Endothelial cell of umbilical vein (primary cell): ENCODE measurements around the gene CPT1A. TPM values are rescaled to one million over a fixed set of nuclear protein-coding genes. Genes with fewer than 3 reads are reported as not detected.

Source experiments
- BruUV-seq: library from RNA; stranded (reverse); fragments of 400-500 nt; replicated peaks from 2 replicates; lab custom pipeline; 2021; lab: Mats Ljungman, UMichigan
- CTCF ChIA-PET: fragments of 300-600, 350-600 bp; sonication (Branson Sonifier 250); formaldehyde crosslinking; loops from one replicate; lab custom pipeline; 2021; ENCODE audit warnings: antibody characterized with exemption, inconsistent platforms; lab: Charles Lee
- POLR2A ChIA-PET: fragments of 300-600, 350-600 bp; sonication (Branson Sonifier 250); formaldehyde crosslinking; loops from one replicate; lab custom pipeline; 2021; ENCODE audit warnings: antibody characterized with exemption, inconsistent platforms; lab: Charles Lee
- DNase-seq: peaks from one replicate; pipeline ENCODE4 v3.0.0-alpha.2; 2011; ENCODE audit warnings: low read depth, low spot score
- FAIRE-seq: peaks from 2 replicates; lab custom pipeline; 2011; peaks lifted over from hg19 to GRCh38; lab: Jason Lieb, UNC
- H2AFZ ChIP-seq: 2 replicates; pipeline ENCODE4 v1.6.0; 2012; ENCODE audit warnings: low read depth, low read length, control low read depth, inconsistent platforms
- H3K27ac ChIP-seq: 2 replicates; pipeline ENCODE4 v1.5.1; 2011; ENCODE audit warnings: low read depth, mild to moderate bottlenecking, control low read depth, low read length, moderate library complexity; ENCODE audit not compliant: insufficient read depth
- H3K27me3 ChIP-seq, 2 experiments: 2 replicates each; pipeline versions ENCODE4 v1.6.0 to v1.6.1; 2011; ENCODE audit warnings: low read length in 2 of 2, mixed read lengths in 1 of 2; ENCODE audit not compliant: control insufficient read depth in 2 of 2, insufficient read depth in 2 of 2
- H3K36me3 ChIP-seq, 2 experiments: 2 replicates in 1 of 2; 3 replicates in 1 of 2; pipeline ENCODE4 v1.5.1; 2011; ENCODE audit warnings: low read length in 2 of 2, mild to moderate bottlenecking in 1 of 2, moderate library complexity in 1 of 2; ENCODE audit not compliant: control insufficient read depth in 2 of 2, insufficient read depth in 2 of 2; ENCODE audit errors: extremely low read depth in 1 of 2
- H3K4me1 ChIP-seq: 3 replicates; pipeline ENCODE4 v1.5.1; 2011; ENCODE audit warnings: mild to moderate bottlenecking, low read length; ENCODE audit not compliant: control insufficient read depth, insufficient read depth; ENCODE audit errors: extremely low read depth
- H3K4me2 ChIP-seq: 2 replicates; pipeline ENCODE4 v1.6.1; 2011; ENCODE audit warnings: low read length, control low read depth, mixed read lengths; ENCODE audit not compliant: insufficient read depth
- H3K4me3 ChIP-seq, 3 experiments: fragments of 200-600 bp in 1 of 3; sonication (generic), shearing (Covaris generic) in 1 of 3; replicated peaks in 1 of 3; 2 replicates each; pipeline ENCODE4 v1.5.1; 2011 to 2016; ENCODE audit warnings: control low read depth in 3 of 3, low read length in 3 of 3, mild to moderate bottlenecking in 2 of 3, inconsistent platforms in 1 of 3, low read depth in 1 of 3, moderate library complexity in 1 of 3; ENCODE audit not compliant: insufficient read depth in 1 of 3
- H3K79me2 ChIP-seq: 2 replicates; pipeline ENCODE4 v1.6.0; 2012; ENCODE audit warnings: low read length, inconsistent platforms; ENCODE audit not compliant: control insufficient read depth, insufficient read depth
- H3K9ac ChIP-seq: replicated peaks from 2 replicates; pipeline ENCODE3; 2011; ENCODE audit warnings: low read length, control low read depth; ENCODE audit not compliant: insufficient read depth; ENCODE audit errors: extremely low read depth
- H3K9me1 ChIP-seq: replicated peaks from 3 replicates; pipeline ENCODE4 v1.6.0; 2011; ENCODE audit warnings: mild to moderate bottlenecking, low read length; ENCODE audit not compliant: control insufficient read depth, insufficient read depth; ENCODE audit errors: extremely low read depth
- H3K9me3 ChIP-seq: replicated peaks from 2 replicates; pipeline ENCODE4 v1.5.1; 2012; ENCODE audit warnings: low read length, inconsistent platforms; ENCODE audit not compliant: control insufficient read depth, insufficient read depth
- H4K20me1 ChIP-seq: replicated peaks from 2 replicates; pipeline ENCODE3; 2011; ENCODE audit warnings: mild to moderate bottlenecking, low read length; ENCODE audit not compliant: control insufficient read depth, insufficient read depth; ENCODE audit errors: extremely low read depth
- CTCF ChIP-seq, 2 donors: IDR thresholded peaks; 1 replicate in 1 of 2; 2 replicates in 1 of 2; pipeline ENCODE4 v1.5.1; 2011; ENCODE audit warnings: low read length in 2 of 2, mild to moderate bottlenecking in 2 of 2, moderate library complexity in 2 of 2, control low read depth in 1 of 2, inconsistent platforms in 1 of 2, low read depth in 1 of 2; ENCODE audit not compliant: insufficient read depth in 1 of 2; ENCODE audit errors: extremely low read depth in 1 of 2
- FOS ChIP-seq: IDR thresholded peaks from 2 replicates; pipeline ENCODE4 v1.6.1; 2011; ENCODE audit warnings: mild to moderate bottlenecking, low read length, moderate library complexity, borderline replicate concordance; ENCODE audit not compliant: insufficient read depth
- GATA2 ChIP-seq: IDR thresholded peaks from 2 replicates; pipeline ENCODE4 v1.7.0; 2011; ENCODE audit warnings: low read depth, mild to moderate bottlenecking, moderate library complexity, mixed read lengths, low read length; ENCODE audit not compliant: insufficient read length, insufficient read depth
- MAX ChIP-seq: IDR thresholded peaks from 2 replicates; pipeline ENCODE4 v1.6.1; 2011; ENCODE audit not compliant: insufficient read depth, insufficient read length
- MYC ChIP-seq: IDR thresholded peaks from one replicate; pipeline ENCODE4 v1.6.1; 2011; ENCODE audit warnings: mild to moderate bottlenecking, low read depth, low read length
- POLR2A ChIP-seq: IDR thresholded peaks from 2 replicates; pipeline ENCODE4 v1.6.1; 2012; ENCODE audit warnings: low read depth, mild to moderate bottlenecking, control low read depth, low read length
- POLR2AphosphoS5 ChIP-seq: IDR thresholded peaks from 2 replicates; pipeline ENCODE4 v1.6.1; 2012; ENCODE audit warnings: low read depth, mild to moderate bottlenecking, control low read depth, low read length, moderate library complexity; ENCODE audit not compliant: insufficient read depth
- dilution Hi-C: fragments of 300-500 bp; cut with MboI; formaldehyde crosslinking; loops from one replicate; pipeline ENCODE4 v1.15.0; 2019; ENCODE audit warnings: low sequenced_read_pairs; ENCODE audit not compliant: extremely low pct_ligation_motif_present
- intact Hi-C: fragments of 100-400 bp; cut with micrococcal nuclease; formaldehyde crosslinking; loops from one replicate; pipeline ENCODE4 v1.10.0; 2022
- polyA plus RNA-seq, 4 experiments: library from polyadenylated mRNA; depleted of rRNA in 3 of 4; stranded (reverse) in 3 of 4; unstranded in 1 of 4; fragments of >200 nt; gene quantifications; 2 replicates each; pipeline versions ENCODE4 v1.2.1 to v1.2.3, GENCODE V29; 2011 to 2012; ENCODE audit warnings: missing spikeins in 1 of 4
- total RNA-seq: library from RNA; stranded (reverse); gene quantifications from 2 replicates; pipeline ENCODE4 v1.2.3, GENCODE V29; 2021

The CPT1A gene
- total and polyA plus RNA-seq, 2 donors (not counting 3 experiments of a cell fraction or from before 2014, with no cell fraction given) = 26.3 to 62.1 TPM

GRCh38 chr11:68890490-68891231 lies 48.9 kb upstream of the CPT1A start:
- Histone ChIP-seq H4K20me1 (no peaks in the 10 kb centered on the region), H3K36me3 (peaks cover 8 to 15% of the 10 kb centered on the region in 2 experiments), H3K4me1 (peaks cover 15% of the 10 kb centered on the region), H3K4me3 (no peak overlapping the region), H2AFZ (no peak overlapping the region), H3K9me3 (no peaks in the 10 kb centered on the region), H3K9ac (no peak overlapping the region), H3K27ac (peak overlapping the region; percentile 22), H3K4me2 (peak overlapping the region; percentile 25), H3K9me1 (no peaks in the 10 kb centered on the region), H3K79me2 (no peaks in the 10 kb centered on the region), H3K27me3 (no peaks in the 10 kb centered on the region)
- intact Hi-C loops = loop anchor here (1.0 to 5.0 kb wide), 2 partner anchors 15 to 33 kb away; no protein-coding TSS in a partner anchor
- peak; percentile 9 for TF ChIP-seq MAX
- peak; percentile 71 for TF ChIP-seq POLR2AphosphoS5
- no peak for TF ChIP-seq GATA2
- FAIRE-seq (peak; percentile 95), DNase-seq (peak; percentile 96)
- dilution Hi-C loops = no loop called here
- no TSS peak for BruUV-seq
- ChIA-PET POLR2A (no interaction called here), CTCF (interaction anchor here (0.7 to 1.9 kb wide), 7 partner anchors 11 to 258 kb away, joined by 3 to 11 read pairs (median 4); no protein-coding TSS in a partner anchor)

- H3K79me2 ChIP-seq = no peaks in the 10 kb centered on the region
- dilution Hi-C loops (no loop called here), intact Hi-C loops (loop anchor here (5.0 kb wide), 1 partner anchor 33 kb away; no protein-coding TSS in a partner anchor)
- no TSS peak for BruUV-seq
- no peaks in the 10 kb centered on the region for H3K9me1 ChIP-seq
- peaks cover 15% of the 10 kb centered on the region for H3K4me1 ChIP-seq
- no peak overlapping the region for H2AFZ ChIP-seq
- ChIA-PET CTCF (interaction anchor here (0.7 to 1.9 kb wide), 7 partner anchors 10 to 257 kb away, joined by 3 to 11 read pairs (median 4); no protein-coding TSS in a partner anchor), POLR2A (no interaction called here)
- peak; percentile 19 for TF ChIP-seq POLR2A
- no peak for TF ChIP-seq MAX
- TF ChIP-seq CTCF (IDR thresholded peaks at IDR 0.05; ENCODE audit: extremely low read depth in 1 of 2, insufficient read depth in 1 of 2, low read depth in 1 of 2, low read length in 2 of 2) = peak; percentile 26 to 43
- no peak for TF ChIP-seq FOS
- no peak for TF ChIP-seq GATA2
- TF ChIP-seq MYC = no peak
- H3K36me3 ChIP-seq = peaks cover 8 to 13% of the 10 kb centered on the region in 2 experiments
- no peak for FAIRE-seq
- no peak overlapping the region for H3K4me3 ChIP-seq
- H3K4me2 ChIP-seq = no peak overlapping the region
- no peaks in the 10 kb centered on the region for H3K27me3 ChIP-seq
- H3K27ac ChIP-seq = no peak overlapping the region
- no peaks in the 10 kb centered on the region for H3K9me3 ChIP-seq
- no peak for DNase-seq
- no peaks in the 10 kb centered on the region for H4K20me1 ChIP-seq
- no peak overlapping the region for H3K9ac ChIP-seq
Measured at GRCh38 chr11:68889948-68890446, 48.3 kb upstream of the CPT1A start.
